IMR-90 (cell line): Measurements from ENCODE around the gene GGTA1. TPM values are rescaled to one million over a fixed set of nuclear protein-coding genes. Genes with fewer than 3 reads are reported as not detected.

Experiments
- ATAC-seq: fragments of 200-7000 bp; cut with Tn5 transposase; 2 replicates; pipeline ENCODE4 v1.9.1; 2020; ENCODE audit warnings: low read depth, mild to moderate bottlenecking, moderate library complexity
- BruUV-seq: library from RNA; stranded (reverse); fragments of 400-500 nt; replicated peaks from 2 replicates; lab custom pipeline; 2021; lab: Mats Ljungman, UMichigan
- CTCF ChIA-PET: fragments of 300-600 bp; formaldehyde crosslinking; extraction: SDS; loops from one replicate; lab custom pipeline; 2021; ENCODE audit warnings: antibody characterized with exemption; lab: Yijun Ruan, JAX
- POLR2A ChIA-PET: fragments of 300-600 bp; sonication (Branson Sonifier 250); formaldehyde crosslinking; loops from one replicate; lab custom pipeline; 2022; ENCODE audit warnings: antibody characterized with exemption; ENCODE audit not compliant: unreplicated experiment; lab: Charles Lee
- DNase-seq: peaks from one replicate; pipeline ENCODE4 v3.0.0; 2013
- H2AFZ ChIP-seq: replicated peaks from 2 replicates; pipeline ENCODE3; 2013; ENCODE audit warnings: low read length, mild to moderate bottlenecking; ENCODE audit not compliant: poor library complexity
- H2AK5ac ChIP-seq: 2 replicates; pipeline ENCODE4 v1.6.1; 2013; ENCODE audit warnings: low read depth, low read length, inconsistent platforms
- H2AK9ac ChIP-seq: replicated peaks from 2 replicates; pipeline ENCODE3; 2013; ENCODE audit warnings: mild to moderate bottlenecking, low read depth, low read length, moderate library complexity; ENCODE audit not compliant: poor library complexity
- H2BK120ac ChIP-seq: 2 replicates; pipeline ENCODE4 v1.6.1; 2013; ENCODE audit warnings: low read depth, low read length, inconsistent platforms
- H2BK15ac ChIP-seq: 3 replicates; pipeline ENCODE4 v1.6.1; 2013; ENCODE audit warnings: low read depth, low read length, inconsistent platforms
- H2BK20ac ChIP-seq: 2 replicates; pipeline ENCODE4 v1.6.1; 2013; ENCODE audit warnings: low read depth, mild to moderate bottlenecking, inconsistent platforms, low read length, moderate library complexity
- H2BK5ac ChIP-seq: 2 replicates; pipeline ENCODE4 v1.6.1; 2013; ENCODE audit warnings: mild to moderate bottlenecking, low read depth, low read length, inconsistent platforms; ENCODE audit not compliant: poor library complexity, severe bottlenecking
- H3K14ac ChIP-seq: replicated peaks from 2 replicates; pipeline ENCODE4 v1.6.1; 2013; ENCODE audit warnings: low read depth, low read length, inconsistent platforms
- H3K18ac ChIP-seq: 2 replicates; pipeline ENCODE4 v1.6.1; 2013; ENCODE audit warnings: low read depth, low read length, control low read depth
- H3K23ac ChIP-seq: 2 replicates; pipeline ENCODE4 v1.6.1; 2013; ENCODE audit warnings: low read depth, low read length, inconsistent platforms
- H3K27ac ChIP-seq: 2 replicates; pipeline ENCODE4 v1.5.1; 2013; ENCODE audit warnings: mild to moderate bottlenecking, control low read depth, low read length; ENCODE audit not compliant: insufficient read depth
- H3K27me3 ChIP-seq: 2 replicates; pipeline ENCODE4 v1.6.1; 2013; ENCODE audit warnings: low read length; ENCODE audit not compliant: control insufficient read depth, insufficient read depth
- H3K36me3 ChIP-seq: 2 replicates; pipeline ENCODE4 v1.6.1; 2013; ENCODE audit warnings: low read length, mixed read lengths; ENCODE audit not compliant: control insufficient read depth, insufficient read depth
- H3K4ac ChIP-seq: 2 replicates; pipeline ENCODE4 v1.6.1; 2013; ENCODE audit warnings: low read depth, low read length, inconsistent platforms
- H3K4me1 ChIP-seq: 2 replicates; pipeline ENCODE4 v1.6.1; 2013; ENCODE audit warnings: low read length, mixed read lengths; ENCODE audit not compliant: control insufficient read depth, insufficient read depth
- H3K4me2 ChIP-seq: 2 replicates; pipeline ENCODE4 v1.6.1; 2013; ENCODE audit warnings: low read depth, mild to moderate bottlenecking, control low read depth, low read length, moderate library complexity
- H3K4me3 ChIP-seq: 2 replicates; pipeline ENCODE4 v1.5.1; 2013; ENCODE audit warnings: low read depth, mild to moderate bottlenecking, control low read depth, low read length, moderate library complexity; ENCODE audit not compliant: insufficient read depth
- H3K56ac ChIP-seq: 2 replicates; pipeline ENCODE4 v1.6.1; 2013; ENCODE audit warnings: low read length, inconsistent platforms; ENCODE audit not compliant: insufficient read depth; ENCODE audit errors: extremely low read depth
- H3K79me1 ChIP-seq, 2 experiments: 2 replicates each; pipeline ENCODE4 v1.6.1; 2013; ENCODE audit warnings: low read length in 2 of 2, inconsistent platforms in 1 of 2, low read depth in 1 of 2
- H3K9ac ChIP-seq: 2 replicates; pipeline ENCODE4 v1.6.1; 2013; ENCODE audit warnings: low read depth, low read length, control low read depth
- H3K9me1 ChIP-seq: 2 replicates; pipeline ENCODE4 v1.6.1; 2013; ENCODE audit warnings: low read length, inconsistent platforms; ENCODE audit not compliant: insufficient read depth
- H3K9me3 ChIP-seq: 2 replicates; pipeline ENCODE4 v1.6.1; 2013; ENCODE audit warnings: low read length; ENCODE audit not compliant: control insufficient read depth, insufficient read depth
- H4K20me1 ChIP-seq: 2 replicates; pipeline ENCODE4 v1.6.1; 2013; ENCODE audit warnings: low read length, inconsistent platforms; ENCODE audit not compliant: insufficient read depth
- H4K5ac ChIP-seq: 2 replicates; pipeline ENCODE4 v1.6.1; 2013; ENCODE audit warnings: mild to moderate bottlenecking, low read depth, low read length, control low read depth
- H4K8ac ChIP-seq, 2 experiments: 2 replicates each; pipeline ENCODE4 v1.6.1; 2013; ENCODE audit warnings: low read depth in 2 of 2, low read length in 2 of 2, control low read depth in 1 of 2, inconsistent platforms in 1 of 2
- H4K91ac ChIP-seq: 2 replicates; pipeline ENCODE4 v1.6.1; 2013; ENCODE audit warnings: low read depth, low read length, inconsistent platforms; ENCODE audit not compliant: insufficient read depth
- CHD1 ChIP-seq: IDR thresholded peaks from 2 replicates; pipeline ENCODE4 v1.6.1; 2012; ENCODE audit warnings: low read depth, low read length, improper control_type of control experiment
- MAFK ChIP-seq: IDR thresholded peaks from 2 replicates; pipeline ENCODE4 v1.6.1; 2012; ENCODE audit warnings: low read depth, low read length, improper control_type of control experiment
- RCOR1 ChIP-seq: IDR thresholded peaks from 2 replicates; pipeline ENCODE4 v1.6.1; 2012; ENCODE audit warnings: mild to moderate bottlenecking, low read length, improper control_type of control experiment; ENCODE audit not compliant: insufficient replicate concordance
- RFX5 ChIP-seq: IDR thresholded peaks from 2 replicates; pipeline ENCODE4 v1.8.0; 2012; ENCODE audit warnings: low read depth, mild to moderate bottlenecking, low read length, moderate library complexity
- WGBS, 2 experiments: methylation state at CpG; one replicate each; pipeline versions ENCODE4 v1.1.5 to v1.1.7; 2013; ENCODE audit warnings: missing lambda C conversion rate in 2 of 2; ENCODE audit not compliant: insufficient read length in 1 of 2; ENCODE audit errors: extremely low coverage in 2 of 2; 5-methylcytosine and 5-hydroxymethylcytosine counted together
- dilution Hi-C: fragments of 300-500 bp; cut with HindIII; formaldehyde crosslinking; loops from one replicate; pipeline ENCODE4 v1.14.3; 2018; ENCODE audit warnings: low sequenced_read_pairs; ENCODE audit not compliant: unreplicated experiment
- in situ Hi-C: fragments of 300-500 bp; cut with MboI; formaldehyde crosslinking; loops from 3 replicates; pipeline ENCODE4 v1.14.3; 2019; ENCODE audit warnings: low sequenced_read_pairs, inconsistent platforms, mixed read lengths
- intact Hi-C: fragments of 100-400 bp; cut with micrococcal nuclease; formaldehyde crosslinking; loops from 2 replicates; pipeline ENCODE4 v1.10.0; 2022
- polyA plus RNA-seq, 3 experiments: library from polyadenylated mRNA; depleted of rRNA; stranded (reverse); fragments of >200 nt; gene quantifications; 2 replicates each; pipeline ENCODE4 v1.2.3, GENCODE V29; 2012; ENCODE audit warnings: low replicate concordance in 1 of 3
- total RNA-seq: library from RNA; depleted of rRNA; stranded (reverse); fragments of >200 nt; gene quantifications from 2 replicates; pipeline ENCODE4 v1.2.3, GENCODE V29; 2012

GGTA1 gene
- total and polyA plus RNA-seq, 2 of the 4 experiments (the other 2 are of a cell fraction), result not detected

GRCh38 chr9:121441165-121441564 lies 58.5 kb downstream of the GGTA1 start:
- Histone ChIP-seq H3K4ac (no peak overlapping the region), H3K23ac (no peak overlapping the region), H3K9me1 (no peaks in the 10 kb centered on the region), H3K36me3 (no peaks in the 10 kb centered on the region), H3K27me3 (peaks cover 52% of the 10 kb centered on the region), H2BK20ac (no peak overlapping the region), H4K20me1 (no peaks in the 10 kb centered on the region), H3K79me1 (no peaks in the 10 kb centered on the region), H4K8ac (no peak overlapping the region), H3K9me3 (no peaks in the 10 kb centered on the region), H2AK5ac (no peak overlapping the region), H2BK120ac (no peak overlapping the region), H4K91ac (no peak overlapping the region), H4K5ac (no peak overlapping the region), H3K4me2 (no peak overlapping the region), H3K4me1 (no peaks in the 10 kb centered on the region), H3K27ac (no peak overlapping the region), H3K56ac (no peak overlapping the region), H2AFZ (no peak overlapping the region), H2BK5ac (no peak overlapping the region), H2BK15ac (no peak overlapping the region), H3K14ac (no peak overlapping the region), H3K9ac (no peak overlapping the region), H2AK9ac (no peak overlapping the region), H3K4me3 (no peak overlapping the region), H3K18ac (no peak overlapping the region)
- ChIA-PET POLR2A (no interaction called here), CTCF (no interaction called here)
- DNase-seq, result no peak
- no peak for ATAC-seq
- in situ Hi-C loops (loop anchor here (10.0 kb wide), 1 partner anchor 56 kb away; no protein-coding TSS in a partner anchor), dilution Hi-C loops (no loop called here), intact Hi-C loops (loop anchor here (5.0 kb wide), 1 partner anchor 229 kb away; no protein-coding TSS in a partner anchor)
- no CpG with 5 or more reads among the region's 1 CpG for WGBS, 2 experiments
- TF ChIP-seq RFX5, result no peak
- TF ChIP-seq CHD1, result no peak
- no peak for TF ChIP-seq RCOR1
- TF ChIP-seq MAFK, result peak; percentile 96
- BruUV-seq, result no TSS peak
